ENCODE data around the gene LRRTM4. TPM values are rescaled to one million over a fixed set of nuclear protein-coding genes. Genes with fewer than 3 reads are reported as not detected.

Gene LRRTM4
- 4.6 TPM for total RNA-seq (ENCODE audit: insufficient read depth, low replicate concordance)

- DNase-seq (ENCODE audit: low spot score): peak; percentile 93
Observed at GRCh38 chr2:77521931-77522470, at the start of gene LRRTM4. LRRTM4 (minus strand) TSS chr2:77522376.

- no peak for DNase-seq (ENCODE audit: low spot score)
Observed at GRCh38 chr2:77571545-77571944, 49.4 kb upstream of the LRRTM4 start.

DNA sequence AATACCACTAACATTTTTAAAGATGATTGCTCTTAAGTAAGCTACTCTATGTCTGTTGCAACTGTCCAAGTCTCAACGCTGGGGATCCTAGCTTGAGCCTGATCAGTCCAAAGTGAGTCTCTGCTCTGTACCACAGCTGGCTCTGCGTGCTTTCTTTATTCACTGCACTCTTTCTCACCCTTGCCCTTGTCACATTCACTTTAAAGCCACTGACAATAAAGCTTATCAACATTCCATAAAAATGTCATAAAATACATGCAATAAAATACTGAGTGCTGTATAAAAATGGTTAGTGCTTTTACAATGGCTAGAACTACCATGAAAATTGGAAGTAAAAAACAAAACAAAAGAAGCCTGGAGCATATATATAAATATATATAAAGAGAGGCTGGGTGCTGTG is 45.5 kb upstream of the LRRTM4 start:
- peak; percentile 66 for DNase-seq (ENCODE audit: low spot score)

GRCh38 chr2:77566582-77566981 is 44.4 kb upstream of the LRRTM4 start:
- no peak for DNase-seq (ENCODE audit: low spot score)

GRCh38 chr2:77566131-77566530 is 44.0 kb upstream of the LRRTM4 start:
- no peak for DNase-seq (ENCODE audit: low spot score)

- DNase-seq (ENCODE audit: low spot score): peak; percentile 37
Observed at GRCh38 chr2:77552956-77553355, 30.8 kb upstream of the LRRTM4 start.

DNA sequence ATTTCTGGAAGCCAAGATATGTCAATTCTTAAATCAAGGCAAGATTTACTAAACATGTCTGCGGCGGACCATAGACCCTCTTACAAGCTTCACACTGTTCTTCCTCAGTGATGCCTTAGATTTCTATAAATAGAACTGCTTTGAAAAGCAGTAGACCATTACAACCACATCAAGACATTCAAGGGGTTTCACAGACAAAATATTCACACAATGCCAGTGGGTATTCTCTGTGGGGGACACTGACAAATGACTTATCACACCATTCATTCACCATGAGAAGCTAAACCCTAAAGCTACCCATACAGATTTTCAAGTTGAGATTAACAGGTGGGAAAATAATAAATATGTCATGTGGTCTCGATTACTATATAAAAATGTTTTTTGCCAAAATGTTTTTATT is 15.9 kb upstream of the LRRTM4 start:
- DNase-seq (ENCODE audit: low spot score): no peak

GRCh38 chr2:77522888-77523287 is 712 bp upstream of the LRRTM4 start:
- DNase-seq (ENCODE audit: low spot score): no peak

- DNase-seq (ENCODE audit: low spot score): peak; percentile 63
Observed at GRCh38 chr2:77521548-77521891, 656 bp downstream of the LRRTM4 start.

GRCh38 chr2:77520641-77521547 is 1.3 kb downstream of the LRRTM4 start:
- peak; percentile 74 for DNase-seq (ENCODE audit: low spot score)

GRCh38 chr2:77519888-77520506 is 2.2 kb downstream of the LRRTM4 start:
- peak; percentile 16 for DNase-seq (ENCODE audit: low spot score)

GRCh38 chr2:77519164-77519887 is 2.9 kb downstream of the LRRTM4 start:
- DNase-seq (ENCODE audit: low spot score): peak; percentile 54

GRCh38 chr2:77518311-77518710 is 3.9 kb downstream of the LRRTM4 start:
- DNase-seq (ENCODE audit: low spot score): no peak

DNA sequence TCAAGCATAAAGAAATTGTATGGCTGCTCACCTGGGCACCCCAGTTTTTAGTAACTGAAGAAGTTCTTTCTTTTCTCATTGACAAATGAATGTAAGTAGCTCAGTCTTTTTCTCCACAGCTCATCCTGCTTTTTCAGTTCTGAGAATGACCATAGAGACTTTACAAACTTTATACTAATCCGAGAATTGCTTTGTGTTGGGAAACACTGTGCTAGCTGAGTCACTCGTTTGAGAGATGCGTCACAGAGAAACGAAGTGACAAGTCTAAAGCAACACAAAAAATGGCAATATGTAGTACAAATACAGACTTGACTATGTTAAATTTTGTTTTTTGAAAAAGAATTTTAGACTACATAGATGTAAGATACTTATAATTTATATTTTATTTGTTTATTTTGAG is 9.0 kb downstream of the LRRTM4 start:
- DNase-seq (ENCODE audit: low spot score): peak; percentile 12

- DNase-seq (ENCODE audit: low spot score): peak; percentile 52
Observed at GRCh38 chr2:77512507-77512906, 9.7 kb downstream of the LRRTM4 start.

- DNase-seq (ENCODE audit: low spot score): no peak
Observed at GRCh38 chr2:77508511-77508910, 13.7 kb downstream of the LRRTM4 start.

GRCh38 chr2:77507657-77508056 is 14.5 kb downstream of the LRRTM4 start:
- DNase-seq (ENCODE audit: low spot score): no peak

DNA sequence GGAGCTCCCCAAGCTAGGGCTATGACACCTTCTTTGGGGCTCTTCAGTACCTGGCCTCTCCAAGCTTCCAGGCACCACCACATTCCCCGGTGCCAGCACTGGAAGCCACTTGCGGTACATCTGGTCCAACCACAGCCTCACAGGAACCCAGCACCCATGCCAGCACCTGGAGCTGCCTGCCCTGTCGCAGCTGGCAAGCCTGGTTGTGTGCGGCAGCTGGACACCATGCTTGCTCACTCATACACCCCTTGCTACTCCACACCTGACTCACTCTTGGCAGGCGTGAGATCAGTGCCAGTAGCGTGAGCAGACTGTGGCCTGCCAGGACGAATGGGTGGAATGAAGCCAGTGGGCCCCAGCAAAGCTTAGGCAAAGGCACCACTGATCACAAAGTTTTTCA is 34.0 kb downstream of the LRRTM4 start:
- DNase-seq (ENCODE audit: low spot score): no peak

- DNase-seq (ENCODE audit: low spot score): no peak
Observed at GRCh38 chr2:77487074-77487803, 34.9 kb downstream of the LRRTM4 start.

DNA sequence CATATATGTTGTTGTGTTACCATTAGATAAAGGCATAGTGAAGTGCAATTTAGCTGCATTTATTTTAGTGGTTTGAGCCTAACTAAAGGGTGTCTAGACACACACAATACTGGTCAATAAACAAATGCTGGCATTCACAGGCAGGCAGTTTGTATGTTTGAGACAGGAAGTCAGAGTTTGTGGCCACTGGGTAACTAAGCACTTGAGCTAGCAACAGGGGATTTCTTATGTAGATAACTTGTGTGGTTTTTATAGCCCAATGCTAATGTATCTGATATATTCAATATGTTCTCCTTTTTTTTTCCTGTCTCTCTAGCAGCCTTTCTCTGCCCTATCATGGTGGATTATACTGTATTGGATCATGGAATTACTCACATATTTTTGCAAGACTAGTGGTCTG is 38.1 kb downstream of the LRRTM4 start:
- DNase-seq (ENCODE audit: low spot score): peak; percentile 23

GRCh38 chr2:77479895-77480294 is 42.3 kb downstream of the LRRTM4 start:
- DNase-seq (ENCODE audit: low spot score): no peak

All from umbilical cord (tissue), 2 donors.